Activated CD4-positive, alpha-beta memory T cell treated with anti-CD3 and anti-CD28 coated beads, Interleukin-2, amount 10 ng/mL, durations not matched to agents 7 days and 5 days (primary cell): ENCODE data around the gene CTNNA3. TPM values are rescaled to one million over a fixed set of nuclear protein-coding genes. Genes with fewer than 3 reads are reported as not detected.
"Not testable (repeated sequence)": the region's sequence is repeated elsewhere in the genome, so short reads cannot be mapped to it uniquely, and the experiment has no call there.

Source experiments
- CTCF ChIA-PET: fragments of 350-600 bp; sonication (Branson Sonifier 250); formaldehyde crosslinking; loops from one replicate; lab custom pipeline; 2021; ENCODE audit warnings: antibody characterized with exemption, inconsistent platforms; lab: Charles Lee
- POLR2A ChIA-PET: fragments of 350-600 bp; sonication (Branson Sonifier 250); formaldehyde crosslinking; loops from one replicate; lab custom pipeline; 2021; ENCODE audit warnings: antibody characterized with exemption; lab: Charles Lee
- DNase-seq: peaks from one replicate; pipeline ENCODE4 v3.0.0-alpha.2; 2020
- H3K27ac Mint-ChIP-seq: one replicate; pipeline ENCODE4 v1.8.0; 2021; ENCODE audit warnings: mild to moderate bottlenecking, mixed read lengths
- H3K27me3 Mint-ChIP-seq: one replicate; pipeline ENCODE4 v1.8.0; 2021; ENCODE audit warnings: mixed read lengths
- H3K36me3 Mint-ChIP-seq: one replicate; pipeline ENCODE4 v1.8.0; 2021; ENCODE audit warnings: low read depth, mixed read lengths
- H3K4me1 Mint-ChIP-seq: one replicate; pipeline ENCODE4 v1.8.0; 2021; ENCODE audit warnings: mixed read lengths
- H3K4me3 Mint-ChIP-seq: one replicate; pipeline ENCODE4 v1.8.0; 2021; ENCODE audit warnings: mild to moderate bottlenecking, mixed read lengths
- H3K9me3 Mint-ChIP-seq: one replicate; pipeline ENCODE4 v1.8.0; 2021; ENCODE audit warnings: mixed read lengths
- total RNA-seq, 2 experiments: library from RNA; stranded (reverse); gene quantifications; one replicate each; pipeline ENCODE4 v1.2.3, GENCODE V29; 2021

The CTNNA3 gene
- total RNA-seq, 2 experiments from 2014 or later, result 0.78 TPM; not detected in 1

DNA sequence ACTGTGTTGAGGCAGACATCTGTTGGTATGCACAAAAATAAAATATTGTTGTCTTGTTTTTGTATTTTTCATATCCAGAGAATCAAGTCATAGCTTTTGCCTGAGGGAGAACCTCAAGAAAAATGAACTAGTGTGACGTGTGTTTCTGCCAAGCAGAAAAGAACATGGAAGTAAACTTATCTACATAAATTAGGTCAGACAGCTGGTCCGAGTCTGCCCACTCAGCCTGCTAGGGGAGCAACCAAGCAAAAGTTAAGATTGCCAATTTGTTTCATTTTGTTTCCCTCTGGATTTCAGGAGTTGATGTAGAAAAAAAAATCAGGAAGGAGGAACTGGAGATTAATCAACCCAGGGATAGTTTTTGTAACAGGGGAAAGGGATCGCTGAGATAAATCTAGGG, 1342.6 kb downstream of the CTNNA3 start:
- no peaks in the 10 kb centered on the region for H3K9me3 Mint-ChIP-seq
- H3K4me3 Mint-ChIP-seq, result no peak overlapping the region
- H3K27ac Mint-ChIP-seq, result no peak overlapping the region
- ChIA-PET CTCF (no interaction called here), POLR2A (no interaction called here)
- H3K27me3 Mint-ChIP-seq, result no peaks in the 10 kb centered on the region
- no peak for DNase-seq
- H3K36me3 Mint-ChIP-seq, result no peaks in the 10 kb centered on the region
- H3K4me1 Mint-ChIP-seq, result no peaks in the 10 kb centered on the region

DNA sequence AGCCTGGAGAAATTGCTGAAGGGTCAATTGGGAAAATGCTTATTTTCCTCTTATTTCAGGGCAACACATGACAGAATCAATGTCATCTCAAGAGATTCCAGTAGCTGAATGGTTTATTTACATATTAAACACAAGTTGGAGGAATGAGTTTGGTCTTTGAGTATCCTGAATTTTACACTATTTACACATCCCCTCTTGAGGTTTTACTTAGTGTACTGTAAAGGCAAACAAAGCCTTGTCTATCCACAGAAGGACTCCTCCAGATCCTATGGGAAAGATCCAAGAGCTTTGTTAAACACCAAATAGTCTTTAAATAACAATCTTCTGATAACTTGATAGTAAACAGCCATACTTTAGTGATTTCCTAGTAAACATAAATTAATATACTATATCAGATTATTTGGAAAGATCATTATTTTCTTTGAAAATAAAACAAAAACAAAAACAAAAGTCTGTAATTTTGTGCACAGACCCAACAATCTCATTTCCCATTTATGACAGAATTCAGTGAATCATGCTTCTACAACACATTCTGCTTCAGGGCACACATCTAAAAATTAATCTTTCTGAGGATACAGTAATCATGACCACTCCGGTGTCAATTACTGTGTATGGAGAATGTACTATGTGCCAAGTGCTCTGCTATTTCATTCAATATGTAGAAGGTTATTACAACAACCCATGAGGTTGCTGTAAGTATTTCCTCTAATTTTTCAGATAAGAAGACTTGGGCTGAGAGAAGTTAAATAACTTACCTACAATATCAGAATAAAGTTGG, 1345.2 kb downstream of the CTNNA3 start:
- no peaks in the 10 kb centered on the region for H3K4me1 Mint-ChIP-seq
- H3K27ac Mint-ChIP-seq, result no peak overlapping the region
- H3K27me3 Mint-ChIP-seq, result no peaks in the 10 kb centered on the region
- POLR2A ChIA-PET, result no interaction called here
- H3K9me3 Mint-ChIP-seq, result no peaks in the 10 kb centered on the region
- CTCF ChIA-PET, result no interaction called here
- no peaks in the 10 kb centered on the region for H3K36me3 Mint-ChIP-seq
- no peak for DNase-seq
- no peak overlapping the region for H3K4me3 Mint-ChIP-seq

DNA sequence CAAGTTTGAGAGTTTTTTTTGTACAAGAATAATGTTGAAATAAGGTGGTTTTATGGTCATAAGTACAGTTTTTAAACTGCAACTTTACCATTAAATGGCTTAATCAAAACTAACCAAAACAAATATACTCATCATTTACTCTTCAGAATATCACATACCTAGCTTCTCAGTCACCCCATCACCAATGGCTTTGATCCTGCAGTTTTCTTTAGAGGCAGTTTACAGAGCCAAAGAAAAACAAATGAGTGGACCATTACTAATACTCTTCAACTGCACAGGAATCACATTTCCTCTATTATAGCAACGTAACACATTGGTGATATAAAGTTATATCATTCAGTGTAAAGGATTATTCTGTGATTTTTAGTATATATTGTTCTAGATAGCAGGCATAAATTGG, 1346.3 kb downstream of the CTNNA3 start:
- ChIA-PET POLR2A (no interaction called here), CTCF (no interaction called here)
- no peaks in the 10 kb centered on the region for H3K9me3 Mint-ChIP-seq
- H3K27me3 Mint-ChIP-seq, result no peaks in the 10 kb centered on the region
- H3K4me3 Mint-ChIP-seq, result no peak overlapping the region
- no peak for DNase-seq
- no peak overlapping the region for H3K27ac Mint-ChIP-seq
- no peaks in the 10 kb centered on the region for H3K36me3 Mint-ChIP-seq
- H3K4me1 Mint-ChIP-seq, result no peaks in the 10 kb centered on the region

DNA sequence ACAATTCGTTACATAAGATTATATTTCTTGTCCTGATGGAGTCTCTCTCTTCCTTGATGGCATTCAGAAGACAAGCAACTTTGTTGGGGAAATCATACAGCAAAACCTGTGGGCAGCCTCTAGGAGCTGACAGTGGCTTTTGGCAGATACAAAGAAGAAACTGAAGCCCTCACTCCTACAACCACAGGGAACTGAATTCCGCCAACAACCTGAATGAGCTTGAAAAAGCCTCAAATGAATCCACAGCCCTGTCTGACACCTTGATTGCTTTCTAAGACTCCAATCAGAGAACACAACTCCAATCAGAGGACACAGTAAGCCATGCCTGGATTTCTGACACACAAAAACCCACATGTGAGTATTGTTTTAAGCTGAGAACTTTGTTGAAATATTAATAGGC, 1346.9 kb downstream of the CTNNA3 start:
- CTCF ChIA-PET, result no interaction called here
- H3K27ac Mint-ChIP-seq, result no peak overlapping the region
- no peaks in the 10 kb centered on the region for H3K27me3 Mint-ChIP-seq
- no peaks in the 10 kb centered on the region for H3K4me1 Mint-ChIP-seq
- no peak overlapping the region for H3K4me3 Mint-ChIP-seq
- no peaks in the 10 kb centered on the region for H3K36me3 Mint-ChIP-seq
- DNase-seq, result no peak
- POLR2A ChIA-PET, result no interaction called here
- no peaks in the 10 kb centered on the region for H3K9me3 Mint-ChIP-seq

DNA sequence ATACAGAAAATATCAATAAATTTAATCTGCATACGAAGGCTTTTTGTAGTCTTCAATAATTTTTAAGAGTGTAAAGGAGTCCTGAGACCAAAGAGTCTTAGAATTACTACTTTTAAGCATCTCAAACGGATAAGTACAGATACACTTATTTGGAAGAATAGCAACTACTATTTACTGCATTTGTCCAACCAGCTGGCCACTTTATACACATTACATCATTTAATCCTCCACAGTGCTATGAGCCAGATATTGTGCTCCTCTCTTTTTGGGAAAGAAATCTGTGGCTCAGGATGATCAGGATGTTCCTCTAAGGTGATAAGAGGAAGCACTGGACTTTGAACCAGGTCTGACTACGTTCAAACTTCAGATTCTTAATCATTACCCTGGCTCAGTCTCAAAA, 1358.8 kb downstream of the CTNNA3 start:
- H3K4me3 Mint-ChIP-seq, result no peak overlapping the region
- H3K27ac Mint-ChIP-seq, result no peak overlapping the region
- H3K27me3 Mint-ChIP-seq, result no peaks in the 10 kb centered on the region
- ChIA-PET POLR2A (no interaction called here), CTCF (no interaction called here)
- no peak for DNase-seq
- H3K4me1 Mint-ChIP-seq, result no peaks in the 10 kb centered on the region
- H3K9me3 Mint-ChIP-seq, result peaks cover 2% of the 10 kb centered on the region
- H3K36me3 Mint-ChIP-seq, result no peaks in the 10 kb centered on the region

DNA sequence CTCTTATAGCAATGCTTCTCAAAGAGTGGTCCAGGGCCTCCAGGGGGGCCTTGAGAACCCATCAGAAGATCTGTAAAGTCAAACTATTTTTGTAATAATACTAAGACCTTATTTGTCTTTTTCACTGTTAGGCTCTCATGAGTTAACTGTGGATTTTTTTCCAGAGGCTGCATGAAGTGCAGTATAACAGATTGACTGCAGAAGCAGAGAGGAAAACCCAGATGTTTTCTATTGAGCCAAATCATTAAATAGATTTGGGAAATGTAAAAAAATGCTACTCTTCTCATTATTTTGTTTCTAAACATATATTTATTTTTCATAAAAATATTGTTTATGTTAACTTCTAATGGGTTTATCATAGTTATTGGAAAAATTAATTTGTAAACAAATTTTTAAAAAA, 1359.2 kb downstream of the CTNNA3 start:
- CTCF ChIA-PET, result no interaction called here
- Mint-ChIP-seq H3K27me3 (no peaks in the 10 kb centered on the region), H3K4me1 (no peaks in the 10 kb centered on the region), H3K4me3 (no peak overlapping the region), H3K9me3 (peaks cover 4% of the 10 kb centered on the region), H3K27ac (no peak overlapping the region), H3K36me3 (no peaks in the 10 kb centered on the region)
- POLR2A ChIA-PET, result no interaction called here
- DNase-seq, result no peak

DNA sequence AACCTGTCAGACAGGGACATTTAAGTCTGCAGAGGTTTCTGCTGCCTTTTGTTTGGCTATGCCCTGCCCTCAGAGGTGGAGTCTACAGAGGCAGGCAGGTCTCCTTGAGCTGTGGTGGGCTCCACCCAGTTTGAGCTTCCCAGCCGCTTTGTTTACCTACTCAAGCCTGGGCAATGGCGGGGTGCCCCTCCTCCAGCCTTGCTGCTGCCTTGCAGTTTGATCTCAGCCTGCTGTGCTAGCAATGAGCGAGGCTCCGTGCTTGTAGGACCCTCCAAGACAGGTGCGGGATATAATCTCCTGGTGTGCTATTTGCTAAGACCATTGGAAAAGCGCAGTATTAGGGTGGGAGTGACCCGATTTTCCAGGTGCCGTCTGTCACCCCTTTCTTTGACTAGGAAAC, 1360.2 kb downstream of the CTNNA3 start:
- H3K36me3 Mint-ChIP-seq, DNase-seq, H3K27ac Mint-ChIP-seq, H3K27me3 Mint-ChIP-seq, CTCF ChIA-PET, POLR2A ChIA-PET, H3K9me3 Mint-ChIP-seq, H3K4me3 Mint-ChIP-seq, H3K4me1 Mint-ChIP-seq: not testable (repeated sequence)

DNA sequence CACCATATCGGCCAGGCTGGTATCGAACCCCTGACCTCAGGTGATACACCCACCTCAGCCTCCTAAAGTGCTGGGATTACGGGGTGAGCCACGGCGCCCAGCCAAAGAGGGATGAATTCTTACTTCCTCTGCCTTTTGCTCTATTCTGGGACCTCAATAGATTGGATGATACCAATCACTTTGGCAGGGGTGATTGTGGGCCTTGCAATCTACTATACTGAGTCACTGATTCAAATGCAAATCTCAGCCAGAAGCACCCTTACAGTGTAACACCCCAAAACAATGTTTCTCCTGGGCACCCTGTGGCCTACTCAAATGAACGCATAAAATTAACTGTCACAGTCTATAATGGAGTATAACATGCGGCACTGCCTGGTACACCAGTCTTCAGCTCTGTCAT, 1366.8 kb downstream of the CTNNA3 start:
- Mint-ChIP-seq H3K36me3 (no peaks in the 10 kb centered on the region), H3K4me3 (no peak overlapping the region), H3K9me3 (peaks cover 4% of the 10 kb centered on the region), H3K4me1 (no peaks in the 10 kb centered on the region), H3K27me3 (no peaks in the 10 kb centered on the region), H3K27ac (no peak overlapping the region)
- CTCF ChIA-PET, result no interaction called here
- POLR2A ChIA-PET, result no interaction called here
- no peak for DNase-seq

DNA sequence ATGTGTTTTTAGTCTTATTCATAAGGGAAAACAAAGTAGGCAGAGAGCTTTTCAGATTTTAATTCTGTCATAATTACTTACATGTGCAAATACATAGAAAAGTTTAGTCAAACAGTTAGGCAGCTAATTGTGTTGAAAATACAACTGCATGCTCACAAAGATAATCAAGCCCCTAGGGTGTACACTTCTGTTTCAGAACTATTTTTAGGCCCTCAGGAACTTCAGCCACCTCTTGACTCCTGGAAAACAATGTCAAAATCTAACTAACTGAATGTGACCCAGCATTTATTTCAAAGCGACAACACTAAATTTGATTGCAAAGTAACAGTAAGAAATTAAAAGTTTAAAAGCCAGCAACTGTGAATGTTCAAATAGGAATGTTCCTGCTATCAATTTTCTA, 1369.1 kb downstream of the CTNNA3 start:
- Mint-ChIP-seq H3K4me3 (no peak overlapping the region), H3K9me3 (no peaks in the 10 kb centered on the region), H3K27me3 (no peaks in the 10 kb centered on the region), H3K36me3 (no peaks in the 10 kb centered on the region), H3K4me1 (no peaks in the 10 kb centered on the region), H3K27ac (no peak overlapping the region)
- DNase-seq, result no peak
- ChIA-PET CTCF (no interaction called here), POLR2A (no interaction called here)

DNA sequence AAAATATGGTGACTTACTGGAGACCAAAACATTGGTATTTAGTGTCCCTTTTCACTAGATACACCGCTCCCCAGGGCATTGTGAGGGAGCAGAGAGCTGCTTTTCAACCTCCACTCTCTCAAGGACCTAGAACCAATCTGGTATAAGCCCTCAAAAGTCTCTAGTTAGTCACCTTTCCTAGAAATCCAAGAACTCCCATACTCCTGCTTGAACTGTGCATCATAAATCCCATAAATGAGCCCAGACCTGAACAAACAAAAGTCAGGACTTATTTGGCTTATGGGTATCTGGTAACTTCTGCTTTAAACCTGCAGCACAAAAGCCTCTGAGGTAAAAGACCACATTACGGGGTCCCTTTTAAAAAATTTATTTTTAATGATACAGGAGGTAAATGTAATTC, 1373.2 kb downstream of the CTNNA3 start:
- Mint-ChIP-seq H3K4me1 (no peaks in the 10 kb centered on the region), H3K27ac (no peak overlapping the region), H3K9me3 (peaks cover 2% of the 10 kb centered on the region), H3K4me3 (no peak overlapping the region), H3K36me3 (no peaks in the 10 kb centered on the region), H3K27me3 (no peaks in the 10 kb centered on the region)
- POLR2A ChIA-PET, result no interaction called here
- CTCF ChIA-PET, result no interaction called here
- no peak for DNase-seq

DNA sequence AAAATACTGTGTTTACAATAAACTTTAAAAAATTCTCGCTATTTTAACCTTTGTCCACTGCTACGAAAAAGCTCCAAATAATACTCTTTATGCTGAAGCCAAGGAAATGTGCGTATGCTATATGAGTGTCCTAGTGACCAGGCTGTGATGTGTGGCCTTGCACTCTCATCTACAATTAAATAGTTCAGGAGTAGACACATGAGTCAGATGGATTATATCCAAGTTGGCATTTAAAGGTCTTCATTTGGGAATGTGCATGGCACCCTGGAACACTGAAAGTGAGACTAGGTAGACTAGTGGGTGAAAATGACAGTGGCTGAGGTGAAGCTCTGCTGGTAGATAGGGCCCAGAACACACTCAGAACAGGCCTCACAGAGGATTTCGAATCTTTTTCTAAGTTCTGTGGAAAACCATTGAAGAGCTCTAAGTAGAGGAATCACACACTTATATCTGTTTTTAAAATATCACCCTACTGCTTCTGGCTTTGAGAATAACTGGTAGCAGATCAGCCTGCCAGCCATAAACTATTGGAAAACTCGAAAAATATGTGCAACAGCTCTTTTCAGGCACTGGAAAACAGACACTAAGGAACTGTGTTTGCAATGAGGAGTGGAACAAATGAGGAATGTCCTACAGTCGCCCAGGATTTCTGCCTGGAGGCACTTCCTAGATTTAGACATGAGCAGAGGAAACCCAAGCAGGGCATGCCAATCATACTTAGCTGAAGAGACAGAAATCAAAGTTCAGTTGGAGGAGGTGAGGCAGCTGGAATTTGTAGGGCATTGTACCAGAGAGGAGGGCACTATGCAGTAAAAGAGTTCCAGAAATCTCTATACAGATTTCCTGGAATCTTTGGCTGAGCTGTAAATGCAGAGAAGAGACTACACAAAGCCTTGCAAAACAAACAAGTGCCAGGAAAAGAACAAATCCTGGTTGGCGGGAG, 1374.0 kb downstream of the CTNNA3 start:
- Mint-ChIP-seq H3K27me3 (no peaks in the 10 kb centered on the region), H3K4me1 (no peaks in the 10 kb centered on the region), H3K27ac (no peak overlapping the region), H3K36me3 (no peaks in the 10 kb centered on the region), H3K4me3 (no peak overlapping the region), H3K9me3 (peaks cover 2% of the 10 kb centered on the region)
- ChIA-PET POLR2A (no interaction called here), CTCF (no interaction called here)
- no peak for DNase-seq

DNA sequence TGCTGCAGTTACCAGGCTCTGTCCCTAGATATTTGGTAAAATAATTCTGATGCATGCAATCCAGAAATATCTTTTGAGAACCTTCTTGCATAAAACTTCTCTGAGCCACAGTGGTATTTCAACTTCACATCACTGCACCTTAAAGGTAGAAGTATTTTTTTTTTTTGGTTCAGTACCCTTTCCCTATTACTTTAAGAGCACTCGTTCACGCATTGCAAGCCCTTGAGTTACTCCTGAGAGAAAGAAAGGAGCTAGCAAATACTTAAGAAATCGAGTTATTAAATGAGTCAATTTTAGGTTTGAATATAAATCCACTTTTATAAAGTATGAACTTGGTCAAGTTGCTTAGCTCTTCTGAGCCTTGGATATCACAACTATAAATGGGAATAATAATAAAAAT, 1377.2 kb downstream of the CTNNA3 start:
- Mint-ChIP-seq H3K4me3 (no peak overlapping the region), H3K27ac (no peak overlapping the region), H3K36me3 (no peaks in the 10 kb centered on the region), H3K27me3 (no peaks in the 10 kb centered on the region), H3K4me1 (no peaks in the 10 kb centered on the region), H3K9me3 (peaks cover 2% of the 10 kb centered on the region)
- no peak for DNase-seq
- POLR2A ChIA-PET, result no interaction called here
- CTCF ChIA-PET, result no interaction called here

DNA sequence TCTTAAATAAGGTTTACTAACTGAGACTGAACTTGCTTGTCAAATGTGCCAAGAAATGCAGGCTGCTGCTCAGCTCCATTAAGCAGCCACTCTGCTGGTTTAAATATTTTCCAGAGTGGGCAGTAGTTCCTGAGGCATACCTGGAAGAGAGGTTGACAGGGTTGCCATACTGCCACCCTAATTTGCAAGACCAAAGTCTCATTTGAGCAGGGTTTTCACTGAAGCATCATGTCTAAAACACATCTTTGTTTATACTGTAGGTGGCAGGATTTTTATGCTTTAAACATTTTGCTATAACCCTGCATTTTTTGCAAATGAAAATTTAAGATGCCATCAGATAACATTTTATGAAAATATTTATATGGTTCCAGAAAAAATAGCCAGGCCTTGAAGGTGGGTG, 1388.2 kb downstream of the CTNNA3 start:
- Mint-ChIP-seq H3K36me3 (no peaks in the 10 kb centered on the region), H3K4me1 (no peaks in the 10 kb centered on the region), H3K27ac (no peak overlapping the region), H3K27me3 (no peaks in the 10 kb centered on the region), H3K9me3 (peaks cover 2% of the 10 kb centered on the region), H3K4me3 (no peak overlapping the region)
- DNase-seq, result no peak
- ChIA-PET POLR2A (no interaction called here), CTCF (no interaction called here)
